GM19240 (cell line): ENCODE results near the gene HAGHL.

Experiments
- DNase-seq: peaks from one replicate; pipeline ENCODE4 v3.0.0; 2011; ENCODE audit warnings: low spot score; ENCODE audit not compliant: insufficient read length

Gene HAGHL

DNA sequence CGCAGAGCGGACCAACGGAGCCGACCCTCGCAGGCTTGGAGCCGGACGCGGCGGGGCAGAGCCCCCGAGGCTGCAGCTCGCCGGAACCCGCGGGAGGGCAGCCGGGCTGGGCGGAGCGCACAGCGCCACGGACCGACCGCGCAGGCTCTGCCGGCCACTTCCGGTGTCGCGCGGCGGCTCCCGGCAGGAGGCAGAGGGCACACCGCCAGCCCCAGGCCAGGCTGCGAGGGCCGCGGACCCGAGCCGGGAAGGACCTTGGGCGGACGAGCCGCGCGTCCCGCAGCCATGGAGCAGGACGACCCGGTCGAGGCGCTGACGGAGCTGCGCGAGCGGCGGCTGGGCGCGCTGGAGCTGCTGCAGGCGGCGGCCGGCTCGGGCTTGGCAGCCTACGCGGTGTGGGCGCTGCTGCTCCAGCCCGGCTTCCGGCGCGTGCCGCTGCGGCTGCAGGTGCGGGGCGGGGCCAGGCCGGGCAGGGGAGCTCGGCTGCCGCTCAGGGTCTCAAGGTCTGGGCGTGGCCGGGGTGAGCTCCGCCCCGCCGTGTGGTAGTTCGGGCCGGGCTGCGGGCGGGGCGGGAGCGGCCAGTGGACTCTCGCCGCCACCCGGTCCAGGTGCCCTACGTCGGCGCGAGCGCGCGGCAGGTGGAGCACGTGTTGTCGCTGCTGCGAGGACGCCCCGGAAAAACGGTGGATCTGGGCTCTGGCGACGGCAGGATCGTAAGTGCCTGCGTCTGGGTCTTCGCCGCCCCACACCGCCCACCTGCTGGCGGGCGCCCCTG lies 5.7 kb upstream of the HAGHL start, which contains the start of gene ANTKMT:
Gene ANTKMT (plus strand): TSS at position 157 of the 775 bp plus-strand sequence. CDS start 129 bp downstream, at position 286.
- peak; percentile 95 for DNase-seq

DNA sequence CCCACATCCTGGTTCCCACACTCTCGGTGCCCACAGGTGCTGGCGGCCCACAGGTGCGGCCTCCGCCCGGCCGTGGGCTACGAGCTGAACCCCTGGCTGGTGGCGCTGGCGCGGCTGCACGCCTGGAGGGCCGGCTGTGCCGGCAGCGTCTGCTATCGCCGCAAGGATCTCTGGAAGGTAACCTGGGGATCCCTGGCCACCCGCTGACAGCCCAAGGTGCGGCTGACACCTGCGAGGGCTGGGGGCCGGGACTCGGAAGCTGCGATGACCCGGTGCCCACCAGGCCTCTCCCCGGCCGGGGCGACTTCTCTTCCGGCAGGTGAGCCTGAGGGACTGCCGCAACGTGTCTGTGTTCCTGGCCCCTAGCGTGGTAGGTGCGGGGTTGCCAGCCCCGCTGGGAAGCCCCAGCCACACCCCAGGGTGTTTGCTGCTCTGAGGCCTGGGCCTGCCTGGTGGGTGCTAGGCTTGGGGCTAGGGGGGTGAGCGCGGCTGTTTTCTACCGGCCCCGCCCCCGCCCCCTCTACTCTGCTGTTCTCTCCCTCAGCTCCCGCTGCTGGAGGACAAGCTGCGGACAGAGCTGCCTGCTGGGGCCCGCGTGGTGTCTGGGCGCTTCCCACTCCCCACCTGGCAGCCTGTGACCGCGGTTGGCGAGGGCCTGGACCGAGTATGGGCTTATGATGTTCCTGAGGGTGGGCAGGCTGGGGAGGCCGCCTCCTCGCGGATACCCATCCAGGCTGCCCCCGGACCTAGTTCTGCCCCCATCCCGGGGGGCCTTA lies 5.0 kb upstream of the HAGHL start:
- no peak for DNase-seq

DNA sequence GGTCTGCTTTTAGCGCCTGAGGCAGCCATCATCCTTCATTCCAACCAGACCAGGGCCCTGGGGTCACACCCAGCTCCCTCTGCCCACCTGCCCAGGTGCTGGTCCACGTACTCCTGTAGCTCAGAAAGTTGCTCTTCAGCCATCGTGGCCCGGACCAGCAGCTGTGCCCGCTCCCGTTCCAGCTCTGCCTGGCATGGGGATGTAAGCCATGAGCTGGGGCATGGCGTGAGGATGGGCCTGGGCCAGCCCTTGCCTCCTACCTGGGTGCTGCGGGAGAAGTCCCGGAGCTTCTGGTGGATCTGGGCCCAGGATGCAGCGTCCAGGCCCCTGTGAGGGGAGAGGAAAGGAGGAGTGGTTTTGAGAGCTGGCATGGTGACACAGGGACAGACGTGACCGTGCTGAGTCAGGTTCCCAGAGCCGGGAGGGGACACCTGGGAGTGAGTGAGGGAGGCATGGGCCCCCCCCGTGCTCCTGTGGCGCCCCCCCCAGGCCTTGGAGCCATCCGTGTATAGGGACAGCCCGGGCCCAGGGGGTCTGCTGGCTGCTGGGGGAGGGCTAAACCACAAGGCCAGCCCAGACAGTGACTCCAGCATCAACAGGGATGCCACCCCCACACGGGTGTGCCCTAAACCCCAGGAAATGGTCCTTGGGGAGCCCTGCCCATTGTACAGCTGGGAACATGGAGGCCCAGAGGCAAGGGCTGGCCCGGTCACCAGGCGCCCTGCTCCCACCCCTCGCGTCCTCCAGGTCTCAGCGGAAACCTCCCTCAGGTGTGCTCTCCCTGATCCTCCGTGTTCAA lies 3.9 kb upstream of the HAGHL start:
- no peak for DNase-seq

DNA sequence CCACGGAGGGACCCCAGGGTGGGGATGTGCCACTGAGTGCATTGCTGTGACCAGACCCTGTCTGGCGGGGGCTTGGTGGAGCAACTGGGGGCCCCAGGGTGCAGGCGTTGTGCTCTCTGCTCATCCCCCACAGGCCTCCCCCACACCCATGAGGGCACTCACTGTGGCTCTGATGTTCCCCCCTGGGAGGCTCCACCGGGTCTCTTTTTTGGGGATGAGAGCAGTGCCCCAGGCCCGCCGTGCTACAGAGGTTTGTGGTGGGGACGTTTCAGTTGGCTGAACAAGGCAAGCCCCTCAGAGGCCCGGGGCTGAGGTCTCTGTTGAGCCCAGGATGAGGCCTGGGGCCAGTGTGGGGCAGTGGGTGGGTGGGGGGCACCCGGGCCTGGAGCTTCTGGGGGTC lies 3.2 kb upstream of the HAGHL start:
- no peak for DNase-seq

DNA sequence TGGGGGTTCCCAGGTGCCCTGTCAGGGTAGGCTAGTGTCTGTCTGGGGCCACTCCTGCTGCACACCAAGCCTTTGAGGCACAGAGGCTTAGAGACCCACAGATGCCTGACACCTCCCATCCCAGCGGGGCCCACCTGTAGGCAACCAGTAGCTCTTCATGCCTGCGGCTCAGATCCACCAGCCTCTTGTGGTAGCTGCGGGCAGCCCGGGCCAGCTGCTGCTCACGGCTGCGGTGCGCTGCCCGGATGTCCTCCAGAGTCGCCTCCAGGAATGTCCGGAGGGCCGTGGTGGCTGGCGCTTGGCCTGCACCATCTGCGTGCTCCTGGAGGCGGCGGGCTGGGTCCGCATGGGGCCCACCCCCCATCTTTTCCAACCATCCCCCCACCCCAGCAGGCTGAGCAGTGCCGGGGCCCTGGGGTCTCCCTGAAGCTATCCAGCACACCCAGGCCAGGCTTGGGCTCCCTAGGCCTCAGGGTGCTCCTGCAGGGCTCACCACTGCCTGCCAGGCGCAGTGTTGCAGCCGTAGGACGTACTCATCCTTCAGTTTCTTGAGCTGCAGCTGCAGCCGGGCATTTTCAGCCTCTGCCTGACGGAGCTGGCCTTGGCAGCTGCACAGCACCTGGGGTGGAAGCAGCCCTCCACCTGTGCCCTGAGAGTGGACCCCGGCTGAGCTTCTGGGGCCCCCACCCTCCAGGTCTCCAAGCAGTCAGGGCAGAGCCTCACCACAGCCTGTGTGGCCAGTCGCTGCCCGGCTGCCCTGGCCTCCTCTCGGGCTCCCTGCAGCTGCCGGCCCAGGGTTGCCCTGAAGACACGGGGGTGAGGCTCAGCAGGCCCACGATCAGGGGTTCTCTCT lies 2.5 kb upstream of the HAGHL start:
- DNase-seq, result no peak

DNA sequence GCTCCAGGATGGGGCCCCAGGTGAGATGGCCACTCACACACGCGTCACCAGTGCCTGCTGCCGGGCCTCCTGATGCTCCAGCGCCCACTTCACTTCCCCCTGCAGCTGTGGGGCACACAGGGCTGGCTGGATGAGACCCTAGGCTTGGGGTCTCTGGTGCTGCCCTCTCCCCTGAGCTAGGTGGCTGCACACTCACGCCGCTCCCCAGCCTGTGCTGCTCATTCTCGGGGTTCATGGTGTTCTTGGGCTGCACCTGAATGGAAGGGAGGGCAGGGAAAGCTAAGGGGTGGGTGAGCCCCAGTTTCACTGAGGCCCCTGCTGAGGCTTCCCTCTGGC lies 1.9 kb upstream of the HAGHL start:
- DNase-seq, result no peak

DNA sequence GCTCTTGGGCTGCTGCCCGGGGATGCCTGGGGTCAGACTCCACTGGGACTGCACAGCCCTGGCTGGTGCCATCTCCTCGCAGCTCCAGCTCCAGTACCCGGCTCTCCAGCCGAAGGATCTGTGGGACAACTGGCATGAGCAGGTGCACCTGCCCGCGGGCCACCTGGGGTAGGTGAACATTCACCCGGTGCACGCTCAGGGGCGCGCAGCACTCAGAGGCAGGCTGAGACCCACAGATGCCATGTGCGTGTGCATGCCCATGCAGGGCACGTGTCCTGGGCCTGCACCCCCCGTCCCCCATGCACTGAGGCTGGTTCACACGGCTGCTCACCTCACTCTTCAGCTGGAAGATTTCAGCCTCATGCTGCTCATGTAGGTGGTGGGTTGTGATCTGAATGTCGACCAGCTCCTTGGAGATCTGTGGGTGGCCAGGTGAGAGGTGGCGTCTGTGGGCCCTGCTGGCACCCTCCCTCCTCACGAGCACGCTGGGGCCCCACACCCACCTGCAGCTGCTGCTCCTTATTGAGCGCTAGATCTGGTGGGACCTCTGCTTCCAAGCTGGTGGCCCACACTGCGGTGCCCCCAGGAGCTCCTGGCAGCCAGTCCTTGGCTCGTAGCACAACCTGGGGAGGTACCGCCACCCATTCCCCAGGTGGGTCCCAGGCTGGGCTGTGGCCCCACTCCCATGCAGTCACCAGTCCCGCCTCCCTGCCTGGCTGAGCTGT lies 1.3 kb upstream of the HAGHL start:
- no peak for DNase-seq

DNA sequence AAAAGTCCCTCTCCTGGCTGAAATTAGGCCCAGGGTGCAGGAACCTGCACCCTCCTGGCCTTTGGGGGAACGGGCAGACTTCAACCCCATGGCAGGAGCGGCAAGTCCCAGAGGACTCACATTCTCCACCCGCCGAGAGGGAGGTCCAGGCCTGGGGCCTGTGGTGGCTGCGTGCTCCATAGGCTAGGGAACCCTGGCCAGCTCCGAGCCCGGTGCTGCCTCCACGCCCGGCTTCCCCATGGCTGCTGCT lies 793 bp upstream of the HAGHL start:
- no peak for DNase-seq

DNA sequence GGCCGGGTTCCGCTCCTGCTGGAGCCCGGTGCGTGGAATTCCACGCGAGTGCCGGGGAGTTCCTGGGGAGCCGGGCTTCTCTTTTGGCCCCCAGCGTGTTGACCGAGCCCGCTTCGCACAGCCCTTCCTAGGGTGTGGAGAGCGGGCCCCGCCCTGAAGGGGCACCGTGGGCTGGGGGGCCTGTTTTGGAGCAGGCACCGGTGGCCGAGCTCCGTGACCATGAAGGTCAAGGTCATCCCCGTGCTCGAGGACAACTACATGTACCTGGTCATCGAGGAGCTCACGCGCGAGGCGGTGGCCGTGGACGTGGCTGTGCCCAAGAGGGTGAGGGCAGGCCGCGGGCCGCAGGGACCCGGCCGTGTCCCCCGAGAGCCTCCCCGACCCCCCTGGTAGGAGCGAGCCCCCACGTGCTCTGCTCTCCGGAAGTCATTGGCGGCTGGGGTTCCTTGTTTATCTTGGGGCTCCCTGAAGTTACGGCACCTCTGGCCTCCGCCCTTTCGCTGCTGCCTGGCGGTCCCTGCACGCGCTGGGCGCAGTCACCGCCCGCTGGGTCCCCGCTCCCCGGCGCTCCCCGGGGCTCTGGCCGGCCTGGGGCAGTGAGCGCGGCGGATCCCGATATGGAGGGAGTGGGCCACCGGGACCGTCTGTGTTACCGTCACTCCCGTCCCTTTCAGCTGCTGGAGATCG lies 528 bp downstream of the HAGHL start:
- no peak for DNase-seq

DNA sequence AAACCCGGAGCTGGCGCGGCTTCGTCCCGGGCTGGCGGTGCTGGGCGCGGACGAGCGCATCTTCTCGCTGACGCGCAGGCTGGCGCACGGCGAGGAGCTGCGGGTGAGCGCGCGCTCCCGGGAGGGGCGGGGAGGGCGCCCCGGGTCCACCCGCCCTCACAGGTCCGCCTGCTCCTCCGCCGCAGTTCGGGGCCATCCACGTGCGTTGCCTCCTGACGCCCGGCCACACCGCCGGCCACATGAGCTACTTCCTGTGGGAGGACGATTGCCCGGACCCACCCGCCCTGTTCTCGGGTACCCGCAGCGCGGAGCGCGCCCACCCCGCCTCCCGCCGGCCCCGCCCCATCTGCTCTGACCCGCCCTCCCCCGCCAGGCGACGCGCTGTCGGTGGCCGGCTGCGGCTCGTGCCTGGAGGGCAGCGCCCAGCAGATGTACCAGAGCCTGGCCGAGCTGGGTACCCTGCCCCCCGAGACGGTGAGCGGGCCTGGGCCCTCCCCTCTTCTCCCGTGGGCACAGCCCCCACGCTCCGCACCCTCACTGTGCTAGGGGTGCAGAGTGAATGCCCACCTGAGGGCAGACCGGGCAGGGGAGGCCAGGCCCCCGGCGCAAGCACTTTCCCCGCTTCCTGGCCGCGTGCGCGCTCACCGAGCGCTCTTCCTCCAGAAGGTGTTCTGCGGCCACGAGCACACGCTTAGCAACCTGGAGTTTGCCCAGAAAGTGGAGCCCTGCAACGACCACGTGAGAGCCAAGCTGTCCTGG lies 1.4 kb downstream of the HAGHL start:
- no peak for DNase-seq

DNA sequence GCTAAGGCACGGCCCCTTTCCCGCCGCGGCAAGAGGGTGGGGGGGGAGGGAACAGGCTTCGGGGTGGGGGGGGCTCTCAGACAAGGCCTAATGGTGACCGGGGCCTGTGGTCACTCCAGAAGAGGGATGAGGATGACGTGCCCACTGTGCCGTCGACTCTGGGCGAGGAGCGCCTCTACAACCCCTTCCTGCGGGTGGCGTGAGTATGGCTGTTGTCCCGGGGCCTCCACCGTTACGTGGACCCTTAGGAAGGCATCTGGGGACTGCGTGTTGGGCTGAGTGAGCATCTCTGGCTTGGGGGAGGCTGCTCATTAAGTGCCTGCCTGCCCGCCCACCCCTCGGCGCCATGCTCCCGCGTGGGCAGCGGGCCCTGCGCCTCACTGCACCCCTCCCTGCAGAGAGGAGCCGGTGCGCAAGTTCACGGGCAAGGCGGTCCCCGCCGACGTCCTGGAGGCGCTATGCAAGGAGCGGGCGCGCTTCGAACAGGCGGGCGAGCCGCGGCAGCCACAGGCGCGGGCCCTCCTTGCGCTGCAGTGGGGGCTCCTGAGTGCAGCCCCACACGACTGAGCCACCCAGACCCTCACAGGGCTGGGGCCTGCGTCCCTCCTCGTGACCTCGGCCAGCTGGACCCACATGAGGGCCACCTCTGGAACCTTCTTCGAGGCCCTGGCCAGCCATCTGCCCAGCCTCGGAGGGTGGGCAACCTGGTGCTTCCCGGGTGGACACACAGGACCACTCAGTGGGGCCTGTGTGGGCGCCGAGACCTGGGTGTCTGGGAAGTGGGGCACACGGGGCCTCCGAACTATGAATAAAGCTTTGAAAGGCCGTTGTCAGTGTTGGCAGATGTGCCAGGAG lies 2.2 kb downstream of the HAGHL start:
- no peak for DNase-seq

DNA sequence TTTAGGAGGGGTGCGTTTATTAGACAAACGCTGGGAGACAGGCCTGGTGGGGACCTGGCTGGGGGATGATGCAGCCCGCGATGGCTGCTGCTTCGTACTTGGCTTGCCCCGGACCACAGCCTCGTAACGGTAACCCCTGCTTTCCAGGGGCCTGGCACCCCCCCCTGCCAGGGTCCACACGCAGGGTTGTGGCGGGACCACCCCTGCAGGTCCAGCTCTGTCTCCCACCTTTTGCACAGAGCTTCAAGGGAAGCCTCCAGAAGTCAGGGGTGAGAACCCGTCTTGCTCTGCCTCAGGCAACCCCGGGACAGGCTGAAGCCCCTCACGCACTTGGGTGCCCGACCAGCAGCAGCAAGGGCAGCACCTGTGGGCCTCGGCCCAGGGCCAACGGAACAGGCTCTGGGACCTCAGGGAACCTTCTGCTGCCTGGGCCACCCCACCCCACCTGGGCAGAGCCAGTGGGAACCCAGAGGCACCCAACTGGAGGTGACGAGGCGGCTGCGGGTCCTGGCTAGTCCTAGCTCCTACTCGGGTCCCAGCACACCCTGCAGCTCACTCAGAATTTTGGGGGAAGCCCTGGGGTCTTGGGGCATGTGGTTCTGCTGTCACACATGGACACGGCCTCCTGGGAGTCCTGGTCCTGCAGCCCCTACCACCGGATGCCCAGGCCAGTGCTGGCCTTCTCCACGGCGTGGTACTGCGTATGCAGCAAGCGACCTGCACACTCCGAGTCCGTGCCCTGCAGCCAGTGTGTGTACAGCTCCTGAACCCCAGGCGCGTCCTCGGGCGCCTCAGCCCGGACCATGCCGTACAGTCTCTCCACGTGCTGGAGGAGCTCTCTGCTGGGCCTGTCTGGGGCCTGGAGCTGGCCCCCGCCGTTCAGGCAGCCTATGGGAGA lies 3.1 kb downstream of the HAGHL start:
- DNase-seq, result no peak

DNA sequence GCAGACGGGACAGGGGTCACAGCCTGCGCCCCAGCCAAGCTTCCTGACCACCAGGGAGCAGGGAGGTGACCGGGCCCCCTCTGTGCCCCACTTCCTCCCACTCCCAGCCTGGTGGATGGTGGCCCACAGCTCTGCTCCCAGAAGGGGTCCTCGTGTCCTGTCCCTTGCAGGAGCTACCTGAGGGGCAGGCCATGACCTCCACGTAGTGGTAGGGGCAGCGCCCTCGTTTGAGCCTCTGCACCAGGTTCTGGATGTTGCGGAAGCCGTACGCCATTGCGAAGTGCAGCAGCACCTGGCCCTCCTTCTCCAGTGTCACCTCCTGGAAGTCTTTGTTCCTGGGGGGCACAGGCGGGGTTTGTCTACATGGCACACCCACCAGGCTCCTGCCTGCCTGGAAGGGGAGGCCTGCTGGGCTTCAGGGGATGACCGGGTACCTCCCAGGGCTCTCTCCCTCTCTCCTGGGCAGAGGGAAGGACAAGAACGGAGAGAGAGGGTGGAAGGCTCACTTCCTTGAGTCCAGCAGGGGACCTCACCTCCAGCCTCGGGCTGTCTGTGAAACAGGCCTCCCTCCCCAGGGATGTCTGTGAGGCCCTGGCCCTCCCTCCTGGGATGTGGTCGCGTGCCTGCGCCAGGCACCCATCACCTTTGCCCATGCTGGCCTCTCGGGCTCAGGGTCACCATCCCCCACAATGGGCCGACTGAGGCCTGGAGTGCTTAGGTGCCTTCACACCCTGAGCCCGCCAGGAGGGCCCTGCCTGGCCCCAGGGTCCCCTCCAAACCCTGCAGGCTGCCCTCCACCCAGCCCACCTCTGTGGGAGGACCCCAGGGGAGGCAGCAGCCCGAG lies 4.0 kb downstream of the HAGHL start:
- no peak for DNase-seq

DNA sequence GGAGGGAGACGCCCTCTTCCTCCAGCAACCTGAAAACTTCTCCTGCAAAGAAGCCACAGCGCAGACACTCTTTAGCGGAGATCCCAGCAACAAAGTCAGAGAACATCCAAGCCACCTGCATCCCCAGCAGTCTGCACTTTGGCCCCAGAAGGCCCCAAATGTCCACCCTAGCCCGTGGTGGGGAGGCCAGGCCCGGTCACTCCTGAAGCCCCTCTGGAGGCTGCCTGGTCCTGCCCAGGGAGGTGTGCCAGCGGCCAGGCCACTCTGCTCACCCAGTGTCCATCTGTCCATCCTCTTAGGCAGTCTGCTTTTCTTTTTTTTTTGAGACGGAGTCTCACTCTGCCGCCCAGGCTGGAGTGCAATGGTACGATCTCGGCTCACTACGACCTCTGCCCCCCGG lies 5.4 kb downstream of the HAGHL start:
- no peak for DNase-seq

DNA sequence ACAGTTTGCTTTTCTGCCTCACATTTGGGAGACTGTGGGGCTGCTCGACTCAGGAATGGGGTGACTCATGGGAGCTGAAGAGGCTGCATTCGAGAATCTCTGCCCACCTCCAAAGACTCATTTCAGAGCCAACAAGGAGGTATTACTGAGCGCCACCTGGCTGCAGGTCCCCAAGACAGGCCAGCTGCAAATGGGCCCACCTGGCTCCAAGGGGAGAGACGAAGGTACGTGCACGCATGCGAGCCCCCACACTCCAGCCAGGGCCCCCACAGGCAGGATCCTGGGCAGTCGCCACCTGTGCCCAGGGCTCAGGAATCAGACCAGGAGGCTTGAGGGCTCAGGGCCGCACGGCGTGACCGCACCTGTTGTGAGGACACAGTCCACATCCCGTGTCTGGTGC lies 6.0 kb downstream of the HAGHL start:
- no peak for DNase-seq

DNA sequence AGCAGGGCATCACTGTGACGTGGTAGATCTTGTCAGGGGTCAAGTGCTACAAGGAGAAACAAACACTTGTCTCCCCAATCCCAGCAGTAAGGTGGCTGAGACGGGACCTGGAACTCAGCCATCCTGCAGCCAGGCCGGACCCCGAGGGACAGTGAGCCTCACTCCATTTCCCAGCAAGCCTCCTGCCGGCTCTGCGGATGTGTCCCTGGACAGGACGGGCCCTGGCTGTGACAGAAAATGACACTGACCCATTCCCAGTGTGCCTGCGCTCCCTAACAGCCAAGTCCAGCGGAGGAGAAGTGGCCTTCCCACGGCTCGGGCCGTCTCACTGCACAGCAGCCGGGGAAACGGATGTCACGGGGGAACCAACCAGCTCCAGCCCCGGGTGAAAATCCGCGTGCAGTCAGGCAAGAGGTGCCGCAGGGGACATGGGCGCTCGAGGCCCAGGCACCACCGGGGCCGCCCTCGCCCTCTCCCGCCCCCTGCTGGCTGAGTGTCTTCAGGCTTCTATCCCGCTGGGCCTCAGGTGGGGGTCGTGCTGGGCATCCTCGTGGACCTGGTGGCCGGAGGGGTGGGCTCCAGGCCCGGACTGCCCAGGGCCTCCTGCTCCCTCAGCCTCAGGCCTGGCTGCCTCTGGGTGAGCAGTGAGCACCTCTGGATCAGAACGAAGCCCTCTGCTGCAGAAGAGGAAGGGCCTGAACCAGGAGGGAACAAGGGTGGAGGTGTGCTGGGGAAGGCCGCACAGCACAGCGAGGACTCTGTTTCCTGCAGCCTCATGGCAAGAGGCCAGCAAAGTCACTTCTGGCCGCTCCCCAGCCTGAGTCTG lies 6.7 kb downstream of the HAGHL start:
- DNase-seq, result no peak
